Skeletal muscle tissue (tissue), 4 donors: ENCODE data around the gene EDNRA. TPM values are rescaled to one million over a fixed set of nuclear protein-coding genes. Genes with fewer than 3 reads are reported as not detected.
"Not testable (repeated sequence)": the region's sequence is repeated elsewhere in the genome, so short reads cannot be mapped to it uniquely, and the experiment has no call there.

Experiments used
- H3K27ac ChIP-seq: one replicate; pipeline ENCODE4 v1.7.0; 2013; ENCODE audit warnings: mild to moderate bottlenecking, low read depth, low read length, inconsistent platforms
- H3K27me3 ChIP-seq, 3 donors: one replicate each; pipeline ENCODE4 v1.7.0; 2013; ENCODE audit warnings: low read length in 3 of 3; ENCODE audit not compliant: control insufficient read depth in 3 of 3, insufficient read depth in 3 of 3
- H3K36me3 ChIP-seq, 3 donors: one replicate each; pipeline ENCODE4 v1.7.0; 2013; ENCODE audit warnings: low read length in 3 of 3; ENCODE audit not compliant: control insufficient read depth in 3 of 3, insufficient read depth in 3 of 3
- H3K4me1 ChIP-seq, 3 donors: one replicate each; pipeline ENCODE4 v1.7.0; 2013; ENCODE audit warnings: low read length in 3 of 3, mild to moderate bottlenecking in 3 of 3; ENCODE audit not compliant: control insufficient read depth in 3 of 3, insufficient read depth in 3 of 3
- H3K4me3 ChIP-seq, 3 donors: one replicate each; pipeline ENCODE4 v1.7.0; 2013; ENCODE audit warnings: low read length in 3 of 3
- H3K9ac ChIP-seq, 3 donors: one replicate each; pipeline ENCODE4 v1.7.0; 2013; ENCODE audit warnings: low read length in 3 of 3, mild to moderate bottlenecking in 3 of 3, moderate library complexity in 2 of 3, low read depth in 1 of 3
- H3K9me3 ChIP-seq, 3 donors: one replicate each; pipeline ENCODE4 v1.7.0; 2013; ENCODE audit warnings: low read length in 3 of 3; ENCODE audit not compliant: control insufficient read depth in 3 of 3
- total RNA-seq: library from RNA; depleted of rRNA; stranded (reverse); fragments of >200 nt; gene quantifications from one replicate; pipeline ENCODE4 v1.2.3, GENCODE V29; 2014
- donor health status: Osteomylitis.

EDNRA gene
- 41.8 TPM for total RNA-seq

DNA sequence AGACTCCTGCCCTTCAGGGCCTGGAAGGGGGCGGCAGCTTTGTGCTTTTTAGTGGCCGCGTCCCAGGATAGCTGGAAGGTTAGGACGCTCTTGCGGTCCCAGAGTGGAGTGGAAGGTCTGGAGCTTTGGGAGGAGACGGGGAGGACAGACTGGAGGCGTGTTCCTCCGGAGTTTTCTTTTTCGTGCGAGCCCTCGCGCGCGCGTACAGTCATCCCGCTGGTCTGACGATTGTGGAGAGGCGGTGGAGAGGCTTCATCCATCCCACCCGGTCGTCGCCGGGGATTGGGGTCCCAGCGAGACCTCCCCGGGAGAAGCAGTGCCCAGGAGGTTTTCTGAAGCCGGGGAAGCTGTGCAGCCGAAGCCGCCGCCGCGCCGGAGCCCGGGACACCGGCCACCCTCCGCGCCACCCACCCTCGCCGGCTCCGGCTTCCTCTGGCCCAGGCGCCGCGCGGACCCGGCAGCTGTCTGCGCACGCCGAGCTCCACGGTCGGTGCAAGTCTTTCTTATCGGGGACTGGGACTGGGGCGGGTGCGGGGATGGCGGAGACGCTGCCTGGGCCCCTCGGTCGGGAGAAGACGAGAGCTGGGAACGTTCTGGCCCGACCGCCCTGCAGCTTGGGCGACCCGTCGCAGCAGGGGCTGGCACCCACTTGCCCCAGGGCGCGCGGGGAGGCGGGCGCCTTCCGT lies at the start of gene EDNRA:
Gene EDNRA (plus strand): TSS at position 207 of the 686 bp plus-strand sequence. CDS start 4,585 bp downstream, outside the sequence.
- Histone ChIP-seq H3K27me3 (peaks cover 3 to 15% (median 8%) of the 10 kb centered on the region in 3 donors), H3K4me1 (peaks cover 3 to 6% (median 5%) of the 10 kb centered on the region in 3 donors), H3K27ac (peak within 1 kb of the TSS; percentile 44), H3K36me3 (no peaks in the 10 kb centered on the region), H3K9ac (peak within 1 kb of the TSS in 2 of 3 donors; percentile 51 to 66), H3K4me3 (peak within 1 kb of the TSS; percentile 39 to 63 (median 62)), H3K9me3 (no peaks in the 10 kb centered on the region)

GRCh38 chr4:147434370-147434769 lies 46.5 kb upstream of the EDNRA start:
- not testable (repeated sequence) for H3K27ac ChIP-seq, H3K4me3 ChIP-seq, H3K4me1 ChIP-seq, H3K9me3 ChIP-seq, H3K27me3 ChIP-seq, H3K9ac ChIP-seq, H3K36me3 ChIP-seq

DNA sequence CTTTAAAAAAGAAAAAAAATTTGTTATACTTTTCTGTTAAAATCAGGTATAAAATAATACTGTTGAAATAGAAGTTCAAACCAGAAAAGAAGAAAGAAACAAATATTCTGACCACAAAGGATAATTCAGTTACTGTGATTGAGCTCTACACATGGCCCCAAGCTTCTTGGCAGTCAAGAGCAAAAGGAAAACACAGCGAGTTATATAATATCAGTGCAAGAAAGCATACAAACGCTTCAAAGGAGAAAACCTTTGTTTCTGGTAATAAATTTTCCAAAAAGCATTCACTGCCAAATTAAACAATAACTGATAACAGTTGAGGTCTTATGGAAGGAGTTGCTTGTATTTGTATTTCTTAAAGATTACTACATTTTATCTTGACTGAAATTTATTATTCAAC lies 40.5 kb upstream of the EDNRA start:
- Histone ChIP-seq H3K27ac (no peak overlapping the region), H3K4me1 (no peaks in the 10 kb centered on the region), H3K36me3 (no peaks in the 10 kb centered on the region), H3K27me3 (no peaks in the 10 kb centered on the region), H3K9me3 (no peaks in the 10 kb centered on the region), H3K4me3 (no peak overlapping the region), H3K9ac (no peak overlapping the region)

GRCh38 chr4:147447786-147448185 lies 33.1 kb upstream of the EDNRA start:
- Histone ChIP-seq H3K36me3 (no peaks in the 10 kb centered on the region), H3K4me3 (no peak overlapping the region), H3K9ac (no peak overlapping the region), H3K9me3 (no peaks in the 10 kb centered on the region), H3K4me1 (no peaks in the 10 kb centered on the region), H3K27me3 (no peaks in the 10 kb centered on the region), H3K27ac (no peak overlapping the region)

GRCh38 chr4:147453561-147454141 lies 27.2 kb upstream of the EDNRA start:
- no peak overlapping the region for H3K27ac ChIP-seq
- no peak overlapping the region for H3K4me3 ChIP-seq
- no peak overlapping the region for H3K9ac ChIP-seq
- H3K9me3 ChIP-seq: no peaks in the 10 kb centered on the region
- H3K27me3 ChIP-seq: no peaks in the 10 kb centered on the region
- no peaks in the 10 kb centered on the region for H3K36me3 ChIP-seq
- no peaks in the 10 kb centered on the region for H3K4me1 ChIP-seq

DNA sequence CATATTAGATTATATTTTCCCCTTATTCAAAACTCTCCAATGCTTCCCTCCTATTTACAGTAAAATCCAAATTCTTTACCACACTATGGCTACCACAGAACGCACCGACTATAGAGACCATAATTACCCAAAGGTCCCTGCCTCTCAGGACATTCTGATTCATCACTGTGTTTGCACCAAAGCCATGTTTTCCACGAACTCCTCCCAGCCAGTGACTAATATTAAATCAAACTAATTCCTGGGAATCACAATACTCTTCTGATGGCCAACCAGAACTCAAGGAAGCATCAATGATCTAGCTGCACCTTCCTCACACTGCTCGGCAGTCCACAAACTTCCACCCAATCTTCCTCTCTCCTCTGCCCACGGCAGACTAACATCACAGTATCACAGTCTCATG lies 24.2 kb upstream of the EDNRA start:
- no peaks in the 10 kb centered on the region for H3K27me3 ChIP-seq
- H3K4me1 ChIP-seq: no peaks in the 10 kb centered on the region
- H3K4me3 ChIP-seq: no peak overlapping the region
- H3K27ac ChIP-seq: no peak overlapping the region
- no peaks in the 10 kb centered on the region for H3K9me3 ChIP-seq
- H3K36me3 ChIP-seq: no peaks in the 10 kb centered on the region
- H3K9ac ChIP-seq: no peak overlapping the region

GRCh38 chr4:147461161-147461560 lies 19.7 kb upstream of the EDNRA start:
- Histone ChIP-seq H3K36me3 (no peaks in the 10 kb centered on the region), H3K4me3 (no peak overlapping the region), H3K27ac (no peak overlapping the region), H3K9me3 (peaks cover 0 to 5% (median 4%) of the 10 kb centered on the region in 3 donors), H3K9ac (no peak overlapping the region), H3K4me1 (no peaks in the 10 kb centered on the region), H3K27me3 (no peaks in the 10 kb centered on the region)

GRCh38 chr4:147463065-147463464 lies 17.8 kb upstream of the EDNRA start:
- Histone ChIP-seq H3K36me3 (no peaks in the 10 kb centered on the region), H3K27me3 (no peaks in the 10 kb centered on the region), H3K9me3 (peaks cover 0 to 5% (median 4%) of the 10 kb centered on the region in 3 donors), H3K27ac (no peak overlapping the region), H3K4me3 (no peak overlapping the region), H3K9ac (no peak overlapping the region), H3K4me1 (no peaks in the 10 kb centered on the region)

GRCh38 chr4:147465461-147465860 lies 15.4 kb upstream of the EDNRA start:
- no peak overlapping the region for H3K4me3 ChIP-seq
- H3K9ac ChIP-seq: no peak overlapping the region
- H3K27ac ChIP-seq: no peak overlapping the region
- H3K9me3 ChIP-seq: peaks cover 0 to 5% (median 4%) of the 10 kb centered on the region in 3 donors
- no peaks in the 10 kb centered on the region for H3K36me3 ChIP-seq
- H3K4me1 ChIP-seq: no peaks in the 10 kb centered on the region
- H3K27me3 ChIP-seq: no peaks in the 10 kb centered on the region

GRCh38 chr4:147477439-147477838 lies 3.5 kb upstream of the EDNRA start:
- peaks cover 3 to 12% (median 8%) of the 10 kb centered on the region in 3 donors for H3K27me3 ChIP-seq
- no peak overlapping the region for H3K4me3 ChIP-seq

More at GRCh38 chr4:147477439-147477838, 3.5 kb upstream of the EDNRA start:
- Histone ChIP-seq H3K27ac (no peak overlapping the region), H3K36me3 (no peaks in the 10 kb centered on the region), H3K9me3 (no peaks in the 10 kb centered on the region), H3K9ac (no peak overlapping the region), H3K4me1 (peaks cover 3 to 5% (median 3%) of the 10 kb centered on the region in 3 donors)
